Omental fat pad (tissue), 4 donors: Measurements from ENCODE around the gene GASK1A. TPM values are rescaled to one million over a fixed set of nuclear protein-coding genes. Genes with fewer than 3 reads are reported as not detected.

Experiments used
- ATAC-seq: fragments of 150-250 bp; one replicate; pipeline ENCODE4 v1.9.1; 2016; ENCODE audit warnings: mild to moderate bottlenecking, moderate library complexity; ENCODE audit not compliant: low FRiP score
- DNase-seq: peaks from one replicate; pipeline ENCODE4 v3.0.0-alpha.2; 2019; ENCODE audit warnings: low spot score
- total RNA-seq, 4 donors: library from RNA; depleted of rRNA; stranded (reverse); fragments of >200 nt; gene quantifications; one replicate each; pipeline ENCODE4 v1.1.0, GENCODE V29; 2016
- TF ChIP-seq, protein P1 (sequence below), 3 donors: fragments of 450-650 bp; IDR thresholded peaks; one replicate each; pipeline ENCODE4 v1.5.1; 2016 to 2017; ENCODE audit warnings: antibody characterized with exemption in 3 of 3, mild to moderate bottlenecking in 3 of 3, moderate library complexity in 2 of 3

GASK1A gene
- total RNA-seq, 4 donors from 2014 or later, result 4.9 to 39.9 (median 14.8) TPM

DNA sequence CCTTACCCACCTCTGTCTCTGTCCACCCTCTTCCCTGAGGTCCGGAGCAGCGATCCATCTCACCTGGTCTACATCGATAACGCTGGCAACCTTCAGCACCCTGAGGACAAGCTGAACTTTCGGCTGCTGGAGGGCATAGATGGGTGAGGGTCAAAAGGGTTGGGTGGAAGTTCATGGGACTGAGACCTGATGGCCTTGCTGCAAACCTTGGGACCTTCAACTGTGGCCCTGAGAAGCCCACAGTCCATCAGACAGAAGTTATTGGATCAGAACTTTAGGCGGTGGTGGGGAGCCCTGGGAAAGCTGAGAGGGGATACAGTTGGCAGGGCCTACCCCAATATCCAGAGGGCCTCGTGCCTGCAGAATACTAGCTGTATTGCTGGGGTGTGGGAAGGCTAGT lies 76.3 kb downstream of the GASK1A start:
- ATAC-seq, result no peak

DNA sequence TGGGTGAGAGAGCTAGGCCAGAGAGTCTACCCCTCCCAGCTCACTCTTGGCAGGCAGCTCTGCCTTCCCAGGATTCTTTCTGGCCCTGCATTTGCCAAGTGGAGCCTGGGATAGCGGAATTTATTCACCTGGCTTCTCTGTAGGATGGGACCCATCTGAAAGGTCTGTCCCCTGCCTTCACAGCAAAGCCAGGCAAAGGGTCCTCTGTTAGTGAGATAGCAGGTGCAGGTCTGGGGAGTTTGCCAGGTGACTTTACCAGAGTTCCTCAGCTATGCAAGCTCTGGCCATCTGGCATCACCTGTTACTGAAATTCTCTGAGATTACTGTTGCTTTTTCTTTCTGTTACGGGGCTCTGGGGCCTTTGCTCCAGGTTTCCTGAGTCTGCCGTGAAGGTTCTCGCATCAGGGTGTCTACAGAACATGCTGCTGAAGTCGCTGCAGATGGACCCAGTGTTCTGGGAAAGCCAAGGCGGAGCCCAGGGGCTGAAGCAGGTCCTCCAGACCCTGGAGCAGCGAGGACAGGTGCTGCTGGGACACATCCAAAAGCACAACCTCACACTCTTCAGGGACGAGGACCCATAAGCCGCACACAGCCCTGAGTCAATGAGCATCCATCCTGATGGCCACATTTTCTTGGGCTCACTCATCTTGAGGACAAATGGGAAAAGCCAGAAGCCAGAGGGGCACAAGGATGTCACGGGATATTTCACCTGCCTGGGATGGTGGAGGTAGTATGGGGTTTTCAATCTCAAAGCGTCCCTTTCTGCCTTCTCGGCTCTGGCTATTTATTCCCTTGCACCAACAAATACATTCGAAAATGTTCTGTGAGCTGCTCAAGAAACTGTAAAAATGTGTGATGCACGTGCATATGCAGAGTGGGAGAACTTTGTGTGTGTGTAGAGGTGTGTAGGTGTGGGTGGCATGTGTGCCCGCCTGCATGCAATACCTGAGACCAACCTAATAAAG lies 77.0 kb downstream of the GASK1A start:
- TF ChIP-seq, protein P1, sequence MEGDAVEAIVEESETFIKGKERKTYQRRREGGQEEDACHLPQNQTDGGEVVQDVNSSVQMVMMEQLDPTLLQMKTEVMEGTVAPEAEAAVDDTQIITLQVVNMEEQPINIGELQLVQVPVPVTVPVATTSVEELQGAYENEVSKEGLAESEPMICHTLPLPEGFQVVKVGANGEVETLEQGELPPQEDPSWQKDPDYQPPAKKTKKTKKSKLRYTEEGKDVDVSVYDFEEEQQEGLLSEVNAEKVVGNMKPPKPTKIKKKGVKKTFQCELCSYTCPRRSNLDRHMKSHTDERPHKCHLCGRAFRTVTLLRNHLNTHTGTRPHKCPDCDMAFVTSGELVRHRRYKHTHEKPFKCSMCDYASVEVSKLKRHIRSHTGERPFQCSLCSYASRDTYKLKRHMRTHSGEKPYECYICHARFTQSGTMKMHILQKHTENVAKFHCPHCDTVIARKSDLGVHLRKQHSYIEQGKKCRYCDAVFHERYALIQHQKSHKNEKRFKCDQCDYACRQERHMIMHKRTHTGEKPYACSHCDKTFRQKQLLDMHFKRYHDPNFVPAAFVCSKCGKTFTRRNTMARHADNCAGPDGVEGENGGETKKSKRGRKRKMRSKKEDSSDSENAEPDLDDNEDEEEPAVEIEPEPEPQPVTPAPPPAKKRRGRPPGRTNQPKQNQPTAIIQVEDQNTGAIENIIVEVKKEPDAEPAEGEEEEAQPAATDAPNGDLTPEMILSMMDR (IDR thresholded peaks at IDR 0.05), result no peak
- no peak for ATAC-seq
- DNase-seq, result no peak

More for the DNA sequence above, 76.3 kb downstream of the GASK1A start:
- TF ChIP-seq, protein P1 (IDR thresholded peaks at IDR 0.05), result no peak
- DNase-seq, result no peak

DNA sequence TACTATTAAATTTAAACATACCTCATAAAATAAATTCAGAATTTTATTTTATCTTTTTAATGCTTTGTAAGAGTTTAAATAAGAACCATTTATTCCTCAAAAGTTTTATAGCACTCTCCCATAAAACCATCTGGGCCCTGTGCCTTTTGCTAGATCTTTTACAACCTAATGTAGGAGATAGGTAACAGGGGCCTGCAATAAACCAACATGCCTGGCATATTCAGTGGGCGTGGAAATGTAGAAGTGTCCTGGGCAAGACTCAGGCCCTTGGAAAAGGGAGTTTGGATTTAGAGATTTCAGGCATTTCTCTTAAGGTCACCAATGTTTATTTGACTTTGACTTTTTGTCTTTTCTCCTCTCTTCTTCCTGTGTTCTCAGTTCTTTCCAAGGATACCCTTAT lies 80.3 kb downstream of the GASK1A start:
- no peak for DNase-seq
- ATAC-seq, result no peak
- TF ChIP-seq, protein P1 (IDR thresholded peaks at IDR 0.05), result no peak

DNA sequence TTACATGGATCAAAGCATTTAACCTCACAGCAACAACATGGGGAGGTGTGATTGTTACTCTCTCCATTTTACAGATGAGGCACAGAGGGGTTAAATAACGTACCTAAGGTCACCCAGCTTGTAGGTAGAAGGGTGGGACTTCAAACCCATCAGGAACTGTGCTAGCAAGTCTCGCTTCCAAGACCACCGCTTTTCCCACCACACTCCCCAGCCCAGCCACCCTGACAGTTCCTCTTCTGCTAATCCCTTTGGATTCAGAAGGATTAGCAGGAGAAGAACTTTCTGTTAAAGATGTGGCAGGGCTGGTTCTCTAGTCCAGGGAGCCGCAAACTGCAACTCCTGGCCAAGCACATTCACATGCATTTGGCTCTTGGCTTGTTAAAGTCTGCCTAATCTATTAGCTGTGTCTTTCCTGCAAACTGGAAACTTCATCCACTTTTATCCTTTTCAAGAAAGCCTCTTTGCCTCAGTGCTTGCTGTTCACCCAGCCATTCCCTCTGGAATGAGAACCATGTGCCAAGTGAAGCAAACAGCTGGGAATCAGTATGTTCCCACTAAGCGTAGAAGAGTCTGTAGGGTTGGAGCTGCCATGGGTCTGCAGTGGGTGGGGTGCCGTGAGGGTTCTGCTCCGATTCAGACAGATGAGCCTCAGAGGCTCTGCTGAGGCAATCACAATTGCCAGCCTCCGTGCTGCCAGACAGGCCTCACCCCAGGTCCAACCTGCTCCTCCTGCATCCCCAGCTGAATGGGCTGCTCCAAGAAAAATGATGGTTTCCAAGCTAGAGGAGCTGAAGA lies 82.2 kb downstream of the GASK1A start:
- DNase-seq (no peak), ATAC-seq (no peak)
- TF ChIP-seq, protein P1 (IDR thresholded peaks at IDR 0.05), result no peak

DNA sequence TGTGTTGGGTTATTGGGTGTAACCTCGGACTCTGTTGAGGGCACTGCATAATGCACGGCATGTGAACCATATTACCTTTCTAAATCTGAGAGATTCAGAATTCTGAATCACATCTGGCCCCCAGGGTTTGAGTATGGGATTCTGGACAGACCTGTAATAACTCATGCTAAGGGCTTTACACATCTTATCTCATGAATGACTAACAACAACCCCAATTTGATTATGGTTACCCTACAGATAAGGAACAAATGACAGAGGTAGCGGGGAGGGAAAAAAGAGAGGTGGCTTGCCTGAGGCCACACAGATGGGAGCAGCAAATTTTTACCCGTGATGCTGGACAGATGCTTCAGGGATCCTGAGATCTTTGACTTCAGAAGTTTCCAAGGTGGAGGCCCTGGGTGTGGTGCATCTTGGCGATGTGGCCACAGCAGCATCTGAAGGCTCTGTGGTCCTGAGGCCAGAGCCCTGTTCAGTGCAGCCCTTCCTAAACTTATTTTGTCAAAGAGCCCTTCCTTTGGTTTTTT lies 83.0 kb downstream of the GASK1A start:
- TF ChIP-seq, protein P1 (IDR thresholded peaks at IDR 0.05), result no peak
- DNase-seq (no peak), ATAC-seq (no peak)

DNA sequence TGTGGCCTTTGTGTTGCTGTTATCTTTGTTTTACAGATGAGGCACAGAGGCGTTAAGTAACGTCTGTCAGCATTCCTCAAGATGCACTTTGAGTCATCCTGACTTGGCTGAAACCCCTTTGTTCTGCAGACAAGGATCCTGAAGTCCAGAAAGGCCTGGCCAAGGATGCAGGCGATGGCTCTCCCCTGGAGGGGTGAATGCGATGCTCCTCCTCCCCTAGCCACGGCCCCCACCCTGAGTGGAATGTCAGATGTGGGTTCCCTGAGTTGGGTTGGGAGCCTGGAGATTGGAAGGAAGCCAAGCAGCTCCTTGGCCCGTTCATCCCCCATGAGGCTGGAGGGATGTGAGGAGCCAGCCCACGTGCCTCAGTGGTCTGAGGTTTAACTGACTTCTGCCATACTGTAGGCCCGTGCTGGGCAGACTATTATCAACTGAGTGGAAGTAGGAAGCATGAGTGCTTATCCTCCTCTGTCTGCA lies 83.5 kb downstream of the GASK1A start:
- ATAC-seq, result no peak
- DNase-seq, result no peak
- TF ChIP-seq, protein P1 (IDR thresholded peaks at IDR 0.05), result no peak
